H7 (cell line): ENCODE results near the gene PYCARD. TPM values are rescaled to one million over a fixed set of nuclear protein-coding genes. Genes with fewer than 3 reads are reported as not detected.
A peak's percentile ranks its signal among the peaks of the same experiment; 100 is the strongest.
"Not testable (repeated sequence)": the region's sequence is repeated elsewhere in the genome, so short reads cannot be mapped to it uniquely, and the experiment has no call there.

Source experiments
- DNase-seq: peaks from one replicate; pipeline ENCODE4 v3.0.0; 2012
- H3K27me3 ChIP-seq: 2 replicates; pipeline ENCODE4 v1.6.0; 2011; ENCODE audit warnings: mild to moderate bottlenecking, low read length; ENCODE audit not compliant: control insufficient read depth, insufficient read depth
- H3K36me3 ChIP-seq: replicated peaks from 2 replicates; pipeline ENCODE4 v1.5.1; 2011; ENCODE audit warnings: low read length; ENCODE audit not compliant: control insufficient read depth, insufficient read depth
- H3K4me3 ChIP-seq: 2 replicates; pipeline ENCODE4 v1.5.1; 2011; ENCODE audit warnings: low read depth, mild to moderate bottlenecking, control low read depth, low read length, moderate library complexity; ENCODE audit not compliant: insufficient read depth
- total RNA-seq: library from RNA; depleted of rRNA; stranded (reverse); fragments of >200 nt; shearing (Covaris generic); gene quantifications from 2 replicates; pipeline ENCODE4 v1.2.3, GENCODE V29; 2014

PYCARD gene
- total RNA-seq, 1 experiment from 2014 or later, result 32.2 TPM

DNA sequence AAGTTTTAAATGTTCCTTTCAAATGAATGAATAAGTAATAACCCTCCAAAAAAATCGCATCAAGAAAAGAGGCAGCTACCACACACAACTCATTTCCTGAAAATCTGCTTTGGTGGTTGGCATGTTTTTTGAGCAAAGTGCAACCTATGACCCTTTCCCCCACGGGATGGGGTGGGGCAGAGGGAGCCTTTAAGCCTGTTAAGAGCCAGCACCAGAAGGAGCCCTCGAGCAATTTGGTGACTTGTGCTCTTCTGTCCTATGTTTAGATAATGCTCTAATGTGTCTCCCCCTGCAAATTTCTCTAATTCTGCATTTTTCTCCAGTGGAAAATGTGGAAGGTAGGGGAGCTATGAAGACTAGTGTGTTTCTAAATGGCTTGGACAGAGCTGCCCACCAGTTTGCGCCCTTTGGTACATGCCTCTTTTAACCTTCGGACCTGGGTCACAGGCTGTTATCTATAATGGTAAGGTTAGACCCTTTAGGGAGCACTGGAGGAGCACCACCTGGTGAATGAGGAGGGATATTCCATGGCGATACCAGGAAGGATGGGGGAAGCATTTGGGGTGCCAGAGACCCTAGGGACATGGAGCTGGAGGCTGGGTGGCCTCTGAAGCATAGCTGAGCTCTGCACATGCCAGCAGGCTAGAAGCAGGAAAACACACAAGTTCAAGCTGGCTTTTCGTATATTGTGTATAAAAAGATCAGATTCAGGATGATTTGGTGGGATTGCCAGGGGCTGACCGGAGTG, 1.6 kb downstream of the PYCARD start:
- Histone ChIP-seq H3K4me3 (peak overlapping the region; percentile 74; the same call in 1 of the 2 replicates), H3K27me3 (peaks cover 10% of the 10 kb centered on the region), H3K36me3 (peaks cover 13% of the 10 kb centered on the region)
- no peak for DNase-seq

DNA sequence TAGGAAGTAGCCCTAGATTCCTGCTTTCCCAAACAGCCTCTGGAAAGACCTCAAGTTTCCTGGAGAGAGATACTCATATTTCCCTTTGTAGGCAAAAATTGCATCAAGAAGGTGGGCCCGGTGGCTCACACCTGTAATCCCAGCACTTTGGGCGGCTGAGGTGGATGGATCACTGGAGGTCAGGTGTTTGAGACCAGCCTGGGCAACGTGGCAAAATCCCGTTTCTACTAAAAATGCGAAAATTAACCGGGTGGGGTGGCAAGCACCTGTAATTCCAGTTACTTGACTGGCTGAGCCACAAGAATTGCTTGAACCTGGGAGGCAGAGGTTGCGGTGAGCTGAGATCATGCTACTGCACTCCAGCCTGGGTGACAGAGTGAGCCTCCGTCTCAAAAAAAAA, 2.4 kb downstream of the PYCARD start:
- not testable (repeated sequence) for H3K27me3 ChIP-seq, H3K4me3 ChIP-seq, DNase-seq
- H3K36me3 ChIP-seq, result peaks cover 17% of the 10 kb centered on the region

DNA sequence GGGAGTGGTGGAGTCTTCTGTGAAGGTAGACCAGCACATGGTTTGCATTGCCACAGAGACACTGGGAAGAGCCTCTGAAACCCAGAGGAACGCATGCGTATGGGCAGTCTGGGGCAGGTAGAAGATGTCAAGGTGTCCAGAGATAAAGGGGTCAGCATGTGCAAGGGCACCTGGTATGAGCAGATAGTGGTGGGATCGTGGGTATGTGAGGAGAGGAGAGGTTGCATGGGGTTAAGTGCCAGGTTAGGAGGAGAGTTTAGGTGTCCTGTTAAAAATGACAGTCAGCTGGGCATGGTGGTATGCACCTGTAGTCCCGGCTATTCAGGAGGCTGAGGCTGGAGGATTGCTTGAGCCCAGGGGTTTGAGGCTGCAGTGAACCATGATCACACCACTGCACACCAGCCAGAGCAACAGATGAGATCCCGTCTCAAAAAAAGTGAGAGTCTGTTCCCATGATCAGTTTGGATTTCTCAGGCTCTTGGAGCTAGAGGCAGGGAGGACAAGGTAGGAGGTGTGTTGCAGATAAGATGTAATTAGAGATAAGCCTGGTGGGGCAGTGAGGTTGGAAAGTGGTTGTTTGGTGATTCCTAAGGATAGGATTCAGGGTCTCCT, 3.0 kb downstream of the PYCARD start:
- Histone ChIP-seq H3K4me3 (no peak overlapping the region), H3K36me3 (peaks cover 21% of the 10 kb centered on the region), H3K27me3 (peaks cover 10% of the 10 kb centered on the region)
- DNase-seq, result no peak

DNA sequence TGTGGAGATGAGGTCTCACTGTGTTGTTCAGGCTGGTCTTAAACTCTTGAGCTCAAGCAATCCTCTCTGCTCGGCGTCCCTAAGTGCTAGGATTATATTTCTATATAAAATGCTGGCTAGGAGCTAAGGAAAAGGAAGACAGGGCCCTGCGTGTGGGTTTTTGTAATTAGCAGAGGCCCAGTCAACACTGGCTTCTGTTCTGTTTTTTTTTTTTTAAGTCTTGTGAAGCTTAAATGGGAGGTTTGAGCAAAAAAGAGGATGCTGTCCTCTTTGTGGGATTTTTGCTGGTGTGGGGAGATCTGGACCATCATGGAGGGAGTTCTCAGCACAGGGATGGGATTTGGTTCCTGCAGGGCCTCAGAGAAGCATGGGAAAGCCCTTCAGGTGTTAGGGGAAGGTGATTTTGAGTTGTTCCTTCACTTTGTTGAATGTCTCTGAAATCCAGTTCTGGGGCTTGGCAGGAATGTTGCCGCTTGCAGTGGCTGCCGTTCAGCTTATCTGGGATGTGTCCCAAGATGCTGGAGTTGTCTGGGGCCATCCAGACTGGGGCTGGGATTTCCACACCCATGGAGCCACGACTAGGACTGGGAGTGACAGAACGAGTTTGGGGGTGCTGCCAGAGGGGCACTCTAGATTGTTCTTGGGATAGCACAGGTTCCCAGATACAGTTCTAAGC, 4.2 kb downstream of the PYCARD start:
- Histone ChIP-seq H3K27me3 (peaks cover 10% of the 10 kb centered on the region), H3K36me3 (peaks cover 31% of the 10 kb centered on the region), H3K4me3 (no peak overlapping the region)
- no peak for DNase-seq

DNA sequence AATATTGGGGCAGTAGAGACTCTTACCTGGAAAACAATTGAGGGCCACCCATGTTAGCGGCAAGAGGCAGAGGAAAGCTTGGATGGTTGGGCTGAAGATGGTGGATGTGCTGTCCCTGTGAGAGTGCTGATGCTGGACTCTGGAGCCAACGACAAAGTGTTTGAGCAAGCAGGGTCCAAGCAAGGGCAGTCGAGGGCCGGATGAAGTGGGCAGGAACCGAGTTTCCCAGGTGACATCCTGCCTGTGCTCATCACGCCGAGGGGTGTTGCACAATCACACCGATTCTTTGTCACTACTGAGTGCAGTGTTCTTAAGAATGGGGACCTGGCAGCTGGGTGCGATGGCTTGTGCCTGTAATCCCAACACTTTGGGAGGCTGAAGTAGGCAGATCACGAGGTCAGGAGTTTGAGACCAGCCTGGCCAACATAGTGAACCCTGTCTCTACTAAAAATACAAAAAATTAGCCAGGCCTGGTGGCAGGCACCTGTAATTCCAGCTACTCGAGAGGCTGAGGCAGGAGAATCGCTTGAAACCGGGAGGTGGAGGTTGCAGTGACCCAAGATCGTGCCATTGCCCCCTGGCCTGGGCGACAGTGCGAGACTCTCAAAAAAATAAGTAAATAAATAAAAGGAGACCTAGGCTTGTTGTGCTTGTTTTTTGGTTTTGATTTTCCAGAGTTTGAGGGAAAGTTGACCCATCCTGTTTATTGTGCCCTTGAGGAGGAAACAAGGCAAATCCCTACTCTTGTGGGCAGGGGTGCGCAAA, 6.1 kb downstream of the PYCARD start:
- no peak for DNase-seq
- H3K27me3 ChIP-seq, result no peaks in the 10 kb centered on the region; the same call in 1 of the 2 replicates
- H3K36me3 ChIP-seq, result peaks cover 47% of the 10 kb centered on the region
- no peak overlapping the region for H3K4me3 ChIP-seq

DNA sequence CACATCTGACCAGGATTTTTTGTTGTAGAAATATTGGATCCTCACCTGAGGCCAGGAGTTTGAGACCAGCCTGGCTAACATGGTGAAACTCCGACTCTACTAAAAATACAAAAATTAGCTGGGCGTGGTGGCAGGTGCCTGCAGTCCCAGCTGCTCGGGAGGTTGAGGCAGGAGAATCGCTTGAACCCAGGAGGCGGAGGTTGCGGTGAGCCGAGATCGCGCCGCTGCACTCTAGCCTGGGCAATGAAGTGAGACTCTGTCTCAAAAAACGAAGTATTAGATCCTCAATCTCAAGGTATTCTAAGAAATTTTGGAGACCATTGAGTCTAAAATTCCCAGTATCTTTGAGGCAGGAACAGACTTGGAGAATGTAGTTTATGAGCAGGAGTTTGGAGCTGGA, 6.7 kb downstream of the PYCARD start:
- peaks cover 53% of the 10 kb centered on the region for H3K36me3 ChIP-seq
- not testable (repeated sequence) for H3K27me3 ChIP-seq, DNase-seq, H3K4me3 ChIP-seq

DNA sequence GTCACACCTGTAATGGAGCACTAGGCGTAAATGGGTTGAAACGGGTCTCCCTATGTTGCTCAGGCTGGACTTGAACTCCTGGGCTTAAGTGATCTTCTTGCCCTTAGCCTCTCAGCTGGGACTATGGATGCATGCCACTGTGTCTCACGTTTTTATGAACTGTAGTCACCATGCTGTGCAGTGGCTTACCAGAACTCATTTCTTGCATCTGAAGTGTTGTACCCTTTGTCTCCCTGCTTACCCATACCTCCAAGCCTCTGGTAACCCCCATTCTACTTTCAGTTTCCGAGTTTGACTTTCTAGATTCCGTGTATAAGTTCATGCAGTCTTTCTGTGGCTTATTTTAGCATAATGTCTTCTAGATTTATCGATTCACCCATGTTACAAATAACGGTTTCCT, 7.7 kb downstream of the PYCARD start:
- H3K27me3 ChIP-seq, result no peaks in the 10 kb centered on the region
- no peak overlapping the region for H3K4me3 ChIP-seq
- DNase-seq, result no peak
- peaks cover 63% of the 10 kb centered on the region for H3K36me3 ChIP-seq

DNA sequence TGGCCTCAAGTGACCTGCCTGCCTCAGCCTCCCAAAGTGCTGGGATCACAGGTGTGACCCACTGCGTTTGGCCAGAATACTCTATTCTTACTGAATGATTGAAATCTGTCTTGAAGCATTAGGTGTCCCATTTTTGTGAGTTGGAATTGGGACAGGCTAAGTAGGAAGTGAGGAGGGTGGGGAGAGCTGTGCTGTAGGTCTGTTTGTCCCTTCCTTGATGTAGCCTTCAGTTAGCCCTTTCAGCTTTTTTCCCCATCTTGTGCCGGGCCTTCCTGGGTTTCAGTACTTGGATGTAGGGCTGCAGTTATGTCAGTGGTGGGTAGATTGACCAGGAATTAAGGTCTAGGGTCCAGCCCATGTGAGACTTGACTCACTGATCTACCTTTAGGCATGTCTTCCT, 8.7 kb downstream of the PYCARD start:
- Histone ChIP-seq H3K4me3 (no peak overlapping the region), H3K36me3 (peaks cover 68% of the 10 kb centered on the region)
- no peak for DNase-seq

DNA sequence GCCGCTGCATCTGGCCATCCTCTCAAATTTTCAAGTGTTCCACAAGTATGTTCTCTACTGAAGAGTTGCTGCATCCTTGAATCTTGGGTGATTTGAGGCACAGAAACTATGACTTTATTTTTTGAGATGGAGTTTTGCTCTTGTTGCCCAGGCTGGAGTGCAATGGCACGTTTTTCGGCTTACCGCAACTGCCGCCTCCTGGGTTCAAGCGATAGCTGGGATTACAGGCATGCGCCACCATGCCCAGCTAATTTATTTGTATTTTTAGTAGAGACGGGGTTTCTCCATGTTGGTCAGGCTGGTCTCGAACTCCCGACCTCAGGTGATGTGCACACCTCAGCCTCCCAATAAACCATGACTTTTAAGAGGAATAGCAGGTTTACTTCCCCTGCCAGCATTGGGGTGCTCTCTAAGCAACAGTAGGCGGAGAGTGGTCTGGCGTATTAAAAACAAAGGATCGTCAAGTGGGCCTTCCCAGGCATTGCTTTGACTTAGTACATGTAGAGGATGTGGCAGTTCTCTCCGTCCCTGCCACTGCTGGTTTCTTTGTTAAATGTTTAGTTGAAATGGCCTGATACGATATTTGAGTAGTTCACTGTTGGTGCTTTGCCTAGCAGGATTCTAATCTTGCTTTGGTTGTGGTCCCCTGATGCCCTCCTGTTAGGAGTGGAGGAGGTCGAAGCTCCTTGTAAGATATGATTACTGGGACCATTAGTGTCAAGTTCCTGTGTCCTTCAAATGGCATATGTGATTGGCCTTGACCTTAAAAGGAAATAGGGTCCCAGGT, 9.5 kb downstream of the PYCARD start:
- Histone ChIP-seq H3K27me3 (no peaks in the 10 kb centered on the region), H3K4me3 (no peak overlapping the region), H3K36me3 (peaks cover 72% of the 10 kb centered on the region)
- DNase-seq, result no peak

More for the DNA sequence above, 8.7 kb downstream of the PYCARD start:
- H3K27me3 ChIP-seq, result no peaks in the 10 kb centered on the region

DNA sequence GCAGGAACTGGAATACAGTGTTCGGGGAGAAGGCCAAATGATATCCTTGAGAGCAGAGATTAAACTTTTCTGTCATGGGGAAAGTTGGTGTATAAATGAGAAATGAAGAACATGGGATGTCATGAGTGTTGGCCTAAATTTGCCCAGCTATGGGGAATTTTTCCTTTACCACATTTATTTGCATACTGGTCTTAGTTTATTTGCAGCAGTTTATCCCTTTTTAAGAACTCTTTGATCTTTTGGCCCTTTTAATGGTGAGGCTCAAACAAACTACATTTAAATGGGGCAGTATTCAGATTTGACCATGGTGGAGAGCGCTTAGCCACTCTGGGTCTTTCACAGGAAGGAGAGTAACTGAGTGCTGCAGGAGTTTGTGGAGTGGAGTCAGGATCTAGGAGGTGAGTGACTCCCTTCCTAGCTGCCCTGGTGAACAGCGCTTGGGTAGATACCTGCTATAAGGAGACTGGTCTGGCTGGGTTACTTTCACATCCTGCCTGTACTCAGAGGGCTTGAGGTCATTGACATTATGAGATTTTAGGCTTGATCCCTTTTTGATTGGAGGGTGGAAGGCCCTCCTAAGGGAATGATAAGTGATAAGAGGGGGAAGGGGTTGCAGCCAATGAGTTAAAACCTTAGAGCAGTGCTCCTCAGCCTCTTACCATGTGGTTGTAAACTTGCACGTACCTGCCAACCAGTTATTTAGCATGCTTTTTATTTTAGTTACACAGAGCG, 10.7 kb downstream of the PYCARD start:
- no peak for DNase-seq
- Histone ChIP-seq H3K4me3 (no peak overlapping the region), H3K27me3 (no peaks in the 10 kb centered on the region), H3K36me3 (peaks cover 83% of the 10 kb centered on the region)

DNA sequence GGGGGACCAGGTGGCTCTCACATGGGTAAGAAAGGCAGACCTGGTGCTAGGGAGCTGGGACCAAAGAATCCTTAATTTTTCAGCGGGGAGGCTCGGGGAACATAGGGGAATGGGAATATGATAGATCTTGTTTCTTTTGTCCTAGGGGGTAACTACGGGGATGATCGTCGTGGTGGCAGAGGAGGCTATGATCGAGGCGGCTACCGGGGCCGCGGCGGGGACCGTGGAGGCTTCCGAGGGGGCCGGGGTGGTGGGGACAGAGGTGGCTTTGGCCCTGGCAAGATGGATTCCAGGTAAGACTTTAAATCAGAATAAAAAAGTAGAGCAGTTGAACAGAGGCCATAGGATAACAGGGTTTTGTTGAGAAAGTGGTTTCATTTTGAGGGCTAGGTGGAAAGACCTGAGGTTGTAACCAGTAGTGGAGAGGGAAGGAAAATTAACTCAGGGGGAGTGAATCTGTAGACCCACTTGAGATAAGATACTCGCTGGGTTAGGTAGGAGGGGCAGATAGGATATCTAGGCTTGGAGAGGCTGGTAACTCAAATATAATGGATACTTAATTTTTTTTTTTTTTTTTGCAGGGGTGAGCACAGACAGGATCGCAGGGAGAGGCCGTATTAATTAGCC, 11.6 kb downstream of the PYCARD start:
- H3K27me3 ChIP-seq, result no peaks in the 10 kb centered on the region
- peaks cover 86% of the 10 kb centered on the region for H3K36me3 ChIP-seq
- no peak for DNase-seq
- H3K4me3 ChIP-seq, result no peak overlapping the region

DNA sequence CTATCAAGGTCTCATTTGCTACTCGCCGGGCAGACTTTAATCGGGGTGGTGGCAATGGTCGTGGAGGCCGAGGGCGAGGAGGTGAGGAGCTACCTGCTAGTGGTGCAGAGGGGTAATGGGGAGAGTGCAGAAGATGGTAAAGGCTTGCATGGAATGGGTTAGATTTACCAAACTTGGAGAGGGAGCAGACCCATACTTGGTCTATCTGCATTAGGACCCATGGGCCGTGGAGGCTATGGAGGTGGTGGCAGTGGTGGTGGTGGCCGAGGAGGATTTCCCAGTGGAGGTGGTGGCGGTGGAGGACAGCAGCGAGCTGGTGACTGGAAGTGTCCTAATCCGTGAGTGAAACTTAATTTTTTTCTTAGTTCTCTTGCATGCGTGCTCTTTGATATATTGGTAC, 12.5 kb downstream of the PYCARD start:
- Histone ChIP-seq H3K4me3 (no peak overlapping the region), H3K36me3 (peaks cover 91% of the 10 kb centered on the region), H3K27me3 (no peaks in the 10 kb centered on the region)
- DNase-seq, result no peak

DNA sequence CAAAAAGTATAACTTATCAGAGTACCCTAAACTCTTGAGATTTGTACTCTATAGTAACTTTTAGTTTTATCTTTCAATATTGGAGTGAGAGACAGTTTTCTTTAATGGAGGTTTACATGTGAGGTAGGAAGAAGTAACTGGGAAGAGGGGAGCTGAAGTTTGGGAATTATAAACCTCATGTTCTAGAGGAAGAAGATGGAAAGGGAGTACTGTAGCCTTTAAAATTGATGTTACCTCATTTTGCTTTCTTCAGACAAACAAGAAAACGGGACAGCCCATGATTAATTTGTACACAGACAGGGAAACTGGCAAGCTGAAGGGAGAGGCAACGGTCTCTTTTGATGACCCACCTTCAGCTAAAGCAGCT, 13.2 kb downstream of the PYCARD start:
- Histone ChIP-seq H3K27me3 (no peaks in the 10 kb centered on the region), H3K4me3 (no peak overlapping the region), H3K36me3 (peaks cover 87% of the 10 kb centered on the region)
- no peak for DNase-seq
